A549 (cell line): Measurements from ENCODE around the gene ASB2. TPM values are rescaled to one million over a fixed set of nuclear protein-coding genes. Genes with fewer than 3 reads are reported as not detected.

Experiments used
- ATAC-seq, 2 experiments: fragments of 200-7000 bp in 1 of 2; fragments of >200 bp in 1 of 2; cut with Nextera tagmentation in 1 of 2; cut with Tn5 transposase in 1 of 2; 3 replicates each; pipeline versions ENCODE4 v1.8.0 to v1.9.1; 2018 to 2020; ENCODE audit warnings: mild to moderate bottlenecking in 1 of 2, moderate library complexity in 1 of 2
- CTCF ChIA-PET: fragments of 300-600 bp; sonication (Branson Sonifier 250); formaldehyde crosslinking; extraction: SDS; loops from one replicate; lab custom pipeline; 2021; ENCODE audit warnings: antibody characterized with exemption, inconsistent platforms; lab: Yijun Ruan, JAX
- POLR2A ChIA-PET: fragments of 350-600 bp; formaldehyde crosslinking; extraction: SDS; loops from one replicate; lab custom pipeline; 2021; ENCODE audit warnings: antibody characterized with exemption, inconsistent platforms; lab: Yijun Ruan, JAX
- DNase-seq, 2 experiments: peaks; one replicate each; pipeline versions ENCODE4 v3.0.0 to v3.0.0-alpha.2; 2011 to 2016; ENCODE audit warnings: low read depth in 1 of 2, low spot score in 1 of 2
- FAIRE-seq: peaks from 2 replicates; lab custom pipeline; 2011; peaks lifted over from hg19 to GRCh38; lab: Jason Lieb, UNC
- H3K27ac ChIP-seq, 2 experiments: fragments of >200 bp; sonication (Bioruptor Twin); formaldehyde crosslinking; 3 replicates each; pipeline ENCODE4 v1.5.1; 2016 to 2017
- H3K4me1 ChIP-seq: fragments of >200 bp; sonication (Bioruptor Twin); formaldehyde crosslinking; 3 replicates; pipeline ENCODE4 v1.6.1; 2016
- H3K4me2 ChIP-seq: fragments of >200 bp; sonication (Bioruptor Twin); formaldehyde crosslinking; 3 replicates; pipeline ENCODE4 v1.6.1; 2016
- H3K4me3 ChIP-seq: fragments of >200 bp; sonication (Bioruptor Twin); formaldehyde crosslinking; 3 replicates; pipeline ENCODE4 v1.5.1; 2016
- H3K9me3 ChIP-seq: fragments of >200 bp; sonication (Bioruptor Twin); formaldehyde crosslinking; 3 replicates; pipeline ENCODE4 v1.6.1; 2016
- BHLHE40 ChIP-seq: IDR thresholded peaks from 2 replicates; pipeline ENCODE4 v1.6.1; 2012; ENCODE audit warnings: low read depth, low read length, inconsistent platforms
- CBX2 ChIP-seq: fragments of 200-600 bp; sonication (generic); IDR thresholded peaks from 2 replicates; pipeline ENCODE4 v1.6.1; 2016; ENCODE audit warnings: low read depth, mild to moderate bottlenecking, borderline replicate concordance
- CBX8 ChIP-seq: fragments of 200-600 bp; sonication (generic); IDR thresholded peaks from 2 replicates; pipeline ENCODE4 v1.6.1; 2016
- GATA3 ChIP-seq: IDR thresholded peaks from 2 replicates; pipeline ENCODE4 v1.6.1; 2012; ENCODE audit warnings: borderline replicate concordance
- HDAC2 ChIP-seq: fragments of 200-600 bp; sonication (generic); IDR thresholded peaks from 2 replicates; pipeline ENCODE4 v1.6.1; 2016
- HEYL ChIP-seq: fragments of 250-450 bp; sonication (Bioruptor Pico); IDR thresholded peaks from 2 replicates; pipeline ENCODE4 v1.8.0; 2021; ENCODE audit warnings: mild to moderate bottlenecking, moderate library complexity
- HOXA7 ChIP-seq: fragments of 250-450 bp; sonication (Bioruptor Pico); IDR thresholded peaks from 2 replicates; pipeline ENCODE4 v1.5.0; 2020; ENCODE audit warnings: mild to moderate bottlenecking, moderate library complexity
- JUNB ChIP-seq: fragments of >200 bp; sonication (Bioruptor Twin); formaldehyde crosslinking; IDR thresholded peaks from 2 replicates; pipeline ENCODE4 v1.6.1; 2016
- MYC ChIP-seq: IDR thresholded peaks from 2 replicates; pipeline ENCODE4 v1.6.1; 2012; ENCODE audit warnings: mild to moderate bottlenecking, inconsistent platforms, low read length, improper control_type of control experiment, borderline replicate concordance
- NFE2L2 ChIP-seq: fragments of 150-350 bp; conservative IDR thresholded peaks from 2 replicates; pipeline ENCODE4 v1.6.1; 2014; ENCODE audit warnings: low read length
- NPAS2 ChIP-seq: fragments of 250-450 bp; sonication (Bioruptor Pico); IDR thresholded peaks from 2 replicates; pipeline ENCODE4 v1.8.0; 2022; ENCODE audit warnings: mild to moderate bottlenecking, moderate library complexity, borderline replicate concordance
- NR3C1 ChIP-seq: fragments of >200 bp; sonication (Bioruptor Twin); formaldehyde crosslinking; IDR thresholded peaks from 3 replicates; pipeline ENCODE4 v1.6.1; 2017
- PHF8 ChIP-seq: fragments of 200-600 bp; sonication (generic); IDR thresholded peaks from 2 replicates; pipeline ENCODE4 v1.6.1; 2016; ENCODE audit warnings: low read depth, mild to moderate bottlenecking, antibody characterized with exemption, moderate library complexity, borderline replicate concordance
- POLR2AphosphoS2 ChIP-seq: conservative IDR thresholded peaks from 2 replicates; pipeline ENCODE4 v1.6.1; 2012; ENCODE audit warnings: low read length, improper control_type of control experiment, inconsistent platforms
- RARB ChIP-seq: fragments of 250-450 bp; sonication (Bioruptor Pico); IDR thresholded peaks from 2 replicates; pipeline ENCODE4 v1.8.0; 2021; ENCODE audit warnings: mild to moderate bottlenecking, moderate library complexity
- RCOR1 ChIP-seq: fragments of 150-350 bp; IDR thresholded peaks from 2 replicates; pipeline ENCODE4 v1.6.1; 2014; ENCODE audit warnings: antibody characterized with exemption, low read length, low read depth
- RNF2 ChIP-seq: fragments of 200-600 bp; sonication (generic); IDR thresholded peaks from 2 replicates; pipeline ENCODE4 v1.6.1; 2016; ENCODE audit warnings: low read depth, mild to moderate bottlenecking, antibody characterized with exemption, moderate library complexity, borderline replicate concordance
- SREBF2 ChIP-seq: fragments of 450-650 bp; IDR thresholded peaks from 2 replicates; pipeline ENCODE4 v1.6.1; 2014; ENCODE audit warnings: mild to moderate bottlenecking, moderate library complexity
- TFCP2L1 ChIP-seq: fragments of 250-450 bp; sonication (Bioruptor Pico); IDR thresholded peaks from 2 replicates; pipeline ENCODE4 v1.5.0; 2021; ENCODE audit warnings: mild to moderate bottlenecking
- ZC3H11A ChIP-seq: fragments of 450-650 bp; IDR thresholded peaks from 2 replicates; pipeline ENCODE4 v1.6.1; 2014; ENCODE audit warnings: antibody characterized with exemption, mild to moderate bottlenecking
- ZFP36 ChIP-seq: fragments of 450-650 bp; IDR thresholded peaks from 2 replicates; pipeline ENCODE4 v1.6.1; 2014; ENCODE audit warnings: borderline replicate concordance; ENCODE audit not compliant: partially characterized antibody
- ZNF302 ChIP-seq: fragments of 250-450 bp; sonication (Bioruptor Pico); IDR thresholded peaks from 2 replicates; pipeline ENCODE4 v1.9.0; 2021; ENCODE audit warnings: inconsistent platforms, mild to moderate bottlenecking, moderate library complexity
- ZSCAN20 ChIP-seq: fragments of 250-450 bp; sonication (Bioruptor Pico); IDR thresholded peaks from 2 replicates; pipeline ENCODE4 v1.8.0; 2022; ENCODE audit warnings: mild to moderate bottlenecking, moderate library complexity
- WGBS: methylation state at CpG from one replicate; pipeline ENCODE4 v1.1.6; 2017; ENCODE audit errors: missing lambda C conversion rate; 5-methylcytosine and 5-hydroxymethylcytosine counted together
- polyA plus RNA-seq, 4 experiments: library from polyadenylated mRNA; depleted of rRNA in 3 of 4; stranded (reverse); fragments of >200 nt; fragmentation: RNase III in 1 of 4; extraction: RNeasy Plus Mini Kit Qiagen cat#74134 plus additional on column Dnase treatment in 1 of 4; gene quantifications; 2 replicates in 3 of 4; 3 replicates in 1 of 4; pipeline ENCODE4 v1.2.3, GENCODE V29; 2011 to 2017
- TF ChIP-seq, protein P1 (sequence below): fragments of 450-650 bp; IDR thresholded peaks from 2 replicates; pipeline ENCODE4 v1.6.1; 2014; ENCODE audit warnings: antibody characterized with exemption
- TF ChIP-seq, protein P2 (sequence below): fragments of >200 bp; sonication (Bioruptor Twin); formaldehyde crosslinking; IDR thresholded peaks from 3 replicates; pipeline ENCODE4 v1.6.1; 2016
- TF ChIP-seq, protein P3 (sequence below): IDR thresholded peaks from 2 replicates; pipeline ENCODE4 v1.6.1; 2012; ENCODE audit warnings: low read depth, borderline replicate concordance
- TF ChIP-seq, protein P4 (sequence below): fragments of 250-450 bp; sonication (Bioruptor Pico); IDR thresholded peaks from 2 replicates; pipeline ENCODE4 v1.5.0; 2021; ENCODE audit warnings: mild to moderate bottlenecking, moderate library complexity, borderline replicate concordance
- TF ChIP-seq, protein P5 (sequence below): IDR thresholded peaks from 2 replicates; pipeline ENCODE4 v1.6.1; 2012
- TF ChIP-seq, protein P6 (sequence below): fragments of >200 bp; sonication (Bioruptor Twin); formaldehyde crosslinking; IDR thresholded peaks from 3 replicates; pipeline ENCODE4 v1.5.1; 2016

ASB2 gene
- polyA plus RNA-seq, 2 of the 4 experiments (the other 2 are of a cell fraction) = 0.03 to 0.10 TPM

DNA sequence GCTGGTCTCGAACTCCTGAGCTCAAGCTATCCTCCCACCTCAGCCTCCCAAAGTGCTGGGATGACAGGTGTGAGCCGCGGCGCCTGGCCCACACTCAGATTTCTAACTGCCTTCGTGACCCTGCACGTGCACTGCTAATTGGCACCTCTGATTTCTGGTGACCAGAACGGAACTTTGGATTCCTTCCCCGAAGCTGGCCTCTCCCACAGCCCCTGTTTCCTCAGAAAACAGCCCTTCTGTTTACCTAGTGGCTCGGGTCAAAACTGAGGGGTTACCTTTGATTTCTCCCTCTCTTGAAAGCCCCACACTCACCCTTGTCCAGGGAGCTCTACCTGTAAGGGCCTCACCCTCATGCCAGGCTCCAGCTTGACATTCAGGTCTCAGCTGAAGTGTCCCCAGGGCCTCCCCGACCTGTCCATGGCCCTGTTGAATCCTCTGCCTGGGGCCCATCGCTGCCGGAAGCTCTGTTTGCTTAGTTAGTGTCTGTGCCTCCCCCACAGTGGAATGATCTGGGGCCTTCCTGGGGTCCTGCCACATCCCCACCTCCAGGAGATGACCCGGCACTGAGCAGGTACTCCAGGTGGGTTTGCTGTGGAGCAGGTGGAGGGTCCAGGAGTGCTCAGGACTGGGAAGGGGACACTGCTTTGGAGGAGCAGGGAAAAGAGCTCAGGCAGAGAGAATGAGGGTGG is 73.6 kb downstream of the ASB2 start:
- FAIRE-seq (no peak), ATAC-seq (no peak)
- POLR2A ChIA-PET = no interaction called here
- H3K4me2 ChIP-seq = no peak overlapping the region
- TF ChIP-seq MYC (no peak), ZC3H11A (no peak), RARB (no peak), ZNF302 (CRISPR knock-in tag) (no peak), SREBF2 (no peak), POLR2AphosphoS2 (no peak), CBX8 (no peak), GATA3 (no peak), ZSCAN20 (CRISPR knock-in tag) (no peak), RNF2 (no peak), RCOR1 (no peak), HOXA7 (CRISPR knock-in tag) (no peak), CBX2 (no peak), NPAS2 (no peak), NFE2L2 (no peak), TFCP2L1 (CRISPR knock-in tag) (no peak), BHLHE40 (no peak)
- TF ChIP-seq, protein P1, sequence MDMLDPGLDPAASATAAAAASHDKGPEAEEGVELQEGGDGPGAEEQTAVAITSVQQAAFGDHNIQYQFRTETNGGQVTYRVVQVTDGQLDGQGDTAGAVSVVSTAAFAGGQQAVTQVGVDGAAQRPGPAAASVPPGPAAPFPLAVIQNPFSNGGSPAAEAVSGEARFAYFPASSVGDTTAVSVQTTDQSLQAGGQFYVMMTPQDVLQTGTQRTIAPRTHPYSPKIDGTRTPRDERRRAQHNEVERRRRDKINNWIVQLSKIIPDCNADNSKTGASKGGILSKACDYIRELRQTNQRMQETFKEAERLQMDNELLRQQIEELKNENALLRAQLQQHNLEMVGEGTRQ = no peak
- TF ChIP-seq, protein P2, sequence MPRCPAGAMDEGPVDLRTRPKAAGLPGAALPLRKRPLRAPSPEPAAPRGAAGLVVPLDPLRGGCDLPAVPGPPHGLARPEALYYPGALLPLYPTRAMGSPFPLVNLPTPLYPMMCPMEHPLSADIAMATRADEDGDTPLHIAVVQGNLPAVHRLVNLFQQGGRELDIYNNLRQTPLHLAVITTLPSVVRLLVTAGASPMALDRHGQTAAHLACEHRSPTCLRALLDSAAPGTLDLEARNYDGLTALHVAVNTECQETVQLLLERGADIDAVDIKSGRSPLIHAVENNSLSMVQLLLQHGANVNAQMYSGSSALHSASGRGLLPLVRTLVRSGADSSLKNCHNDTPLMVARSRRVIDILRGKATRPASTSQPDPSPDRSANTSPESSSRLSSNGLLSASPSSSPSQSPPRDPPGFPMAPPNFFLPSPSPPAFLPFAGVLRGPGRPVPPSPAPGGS = no peak
- TF ChIP-seq, protein P3, sequence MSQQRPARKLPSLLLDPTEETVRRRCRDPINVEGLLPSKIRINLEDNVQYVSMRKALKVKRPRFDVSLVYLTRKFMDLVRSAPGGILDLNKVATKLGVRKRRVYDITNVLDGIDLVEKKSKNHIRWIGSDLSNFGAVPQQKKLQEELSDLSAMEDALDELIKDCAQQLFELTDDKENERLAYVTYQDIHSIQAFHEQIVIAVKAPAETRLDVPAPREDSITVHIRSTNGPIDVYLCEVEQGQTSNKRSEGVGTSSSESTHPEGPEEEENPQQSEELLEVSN = no peak
- TF ChIP-seq, all 56 proteins: peak for 0
- CTCF ChIA-PET = interaction anchor here (0.6 to 3.0 kb wide), 9 partner anchors 9 to 792 kb away, joined by 3 to 12 read pairs (median 3); no protein-coding TSS in a partner anchor
- DNase-seq = no peak
- 75% methylated on average over 9 of the region's 13 CpGs for WGBS
- Histone ChIP-seq H3K27ac (no peak overlapping the region), H3K4me3 (no peak overlapping the region), H3K4me1 (no peaks in the 10 kb centered on the region), H3K9me3 (no peaks in the 10 kb centered on the region)

DNA sequence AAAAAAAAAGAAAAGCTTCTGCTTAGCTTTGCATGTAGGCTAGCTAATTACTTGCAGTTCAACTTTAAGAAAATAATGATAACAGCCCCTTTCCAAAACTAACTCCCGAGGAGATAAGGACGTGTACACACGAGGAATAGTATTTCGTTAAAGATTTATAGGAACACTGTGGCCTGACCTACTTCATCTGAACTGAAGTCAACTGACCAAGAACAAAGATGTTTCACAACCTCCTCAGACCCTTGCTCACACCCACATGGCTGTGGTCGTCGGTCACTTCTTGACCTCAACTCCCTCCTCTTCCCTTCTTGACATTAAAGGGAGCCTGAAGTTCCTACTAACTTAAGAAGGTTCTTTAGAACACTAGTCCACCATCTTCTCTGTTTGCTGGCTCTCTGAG is 74.6 kb downstream of the ASB2 start:
- ATAC-seq (no peak), DNase-seq (no peak), FAIRE-seq (no peak)
- Histone ChIP-seq H3K4me3 (no peak overlapping the region), H3K27ac (no peak overlapping the region), H3K9me3 (no peaks in the 10 kb centered on the region), H3K4me2 (no peak overlapping the region), H3K4me1 (no peaks in the 10 kb centered on the region)
- WGBS = 38% methylated on average over 6 of the region's 6 CpGs
- CTCF ChIA-PET = interaction anchor here (1.0 kb wide), 1 partner anchor 9 kb away, joined by 5 read pairs; no protein-coding TSS in a partner anchor
- POLR2A ChIA-PET = no interaction called here
- TF ChIP-seq HDAC2 (no peak), RARB (no peak), GATA3 (no peak), ZFP36 (no peak), NR3C1 (no peak), PHF8 (no peak), JUNB (no peak), HEYL (no peak), MYC (no peak), CBX2 (no peak)
- TF ChIP-seq, protein P4, sequence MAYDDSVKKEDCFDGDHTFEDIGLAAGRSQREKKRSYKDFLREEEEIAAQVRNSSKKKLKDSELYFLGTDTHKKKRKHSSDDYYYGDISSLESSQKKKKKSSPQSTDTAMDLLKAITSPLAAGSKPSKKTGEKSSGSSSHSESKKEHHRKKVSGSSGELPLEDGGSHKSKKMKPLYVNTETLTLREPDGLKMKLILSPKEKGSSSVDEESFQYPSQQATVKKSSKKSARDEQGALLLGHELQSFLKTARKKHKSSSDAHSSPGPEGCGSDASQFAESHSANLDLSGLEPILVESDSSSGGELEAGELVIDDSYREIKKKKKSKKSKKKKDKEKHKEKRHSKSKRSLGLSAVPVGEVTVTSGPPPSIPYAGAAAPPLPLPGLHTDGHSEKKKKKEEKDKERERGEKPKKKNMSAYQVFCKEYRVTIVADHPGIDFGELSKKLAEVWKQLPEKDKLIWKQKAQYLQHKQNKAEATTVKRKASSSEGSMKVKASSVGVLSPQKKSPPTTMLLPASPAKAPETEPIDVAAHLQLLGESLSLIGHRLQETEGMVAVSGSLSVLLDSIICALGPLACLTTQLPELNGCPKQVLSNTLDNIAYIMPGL (CRISPR knock-in tag) = no peak
- TF ChIP-seq, protein P1 = no peak
- TF ChIP-seq, protein P5, sequence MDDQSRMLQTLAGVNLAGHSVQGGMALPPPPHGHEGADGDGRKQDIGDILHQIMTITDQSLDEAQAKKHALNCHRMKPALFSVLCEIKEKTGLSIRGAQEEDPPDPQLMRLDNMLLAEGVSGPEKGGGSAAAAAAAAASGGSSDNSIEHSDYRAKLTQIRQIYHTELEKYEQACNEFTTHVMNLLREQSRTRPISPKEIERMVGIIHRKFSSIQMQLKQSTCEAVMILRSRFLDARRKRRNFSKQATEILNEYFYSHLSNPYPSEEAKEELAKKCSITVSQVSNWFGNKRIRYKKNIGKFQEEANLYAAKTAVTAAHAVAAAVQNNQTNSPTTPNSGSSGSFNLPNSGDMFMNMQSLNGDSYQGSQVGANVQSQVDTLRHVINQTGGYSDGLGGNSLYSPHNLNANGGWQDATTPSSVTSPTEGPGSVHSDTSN = no peak
- TF ChIP-seq, protein P6, sequence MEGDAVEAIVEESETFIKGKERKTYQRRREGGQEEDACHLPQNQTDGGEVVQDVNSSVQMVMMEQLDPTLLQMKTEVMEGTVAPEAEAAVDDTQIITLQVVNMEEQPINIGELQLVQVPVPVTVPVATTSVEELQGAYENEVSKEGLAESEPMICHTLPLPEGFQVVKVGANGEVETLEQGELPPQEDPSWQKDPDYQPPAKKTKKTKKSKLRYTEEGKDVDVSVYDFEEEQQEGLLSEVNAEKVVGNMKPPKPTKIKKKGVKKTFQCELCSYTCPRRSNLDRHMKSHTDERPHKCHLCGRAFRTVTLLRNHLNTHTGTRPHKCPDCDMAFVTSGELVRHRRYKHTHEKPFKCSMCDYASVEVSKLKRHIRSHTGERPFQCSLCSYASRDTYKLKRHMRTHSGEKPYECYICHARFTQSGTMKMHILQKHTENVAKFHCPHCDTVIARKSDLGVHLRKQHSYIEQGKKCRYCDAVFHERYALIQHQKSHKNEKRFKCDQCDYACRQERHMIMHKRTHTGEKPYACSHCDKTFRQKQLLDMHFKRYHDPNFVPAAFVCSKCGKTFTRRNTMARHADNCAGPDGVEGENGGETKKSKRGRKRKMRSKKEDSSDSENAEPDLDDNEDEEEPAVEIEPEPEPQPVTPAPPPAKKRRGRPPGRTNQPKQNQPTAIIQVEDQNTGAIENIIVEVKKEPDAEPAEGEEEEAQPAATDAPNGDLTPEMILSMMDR = no peak
